IPS-18a (cell line): ENCODE measurements around the gene ACOX3.

Source experiments
- H3K27ac ChIP-seq: one replicate; pipeline ENCODE4 v1.5.1; 2013; ENCODE audit warnings: low read length
- H3K27me3 ChIP-seq: one replicate; pipeline ENCODE4 v1.6.1; 2013; ENCODE audit warnings: mild to moderate bottlenecking, low read length; ENCODE audit not compliant: control insufficient read depth, insufficient read depth
- H3K36me3 ChIP-seq: one replicate; pipeline ENCODE4 v1.6.1; 2013; ENCODE audit warnings: low read depth, low read length; ENCODE audit not compliant: control insufficient read depth
- H3K4me1 ChIP-seq: one replicate; pipeline ENCODE4 v1.6.1; 2013; ENCODE audit warnings: low read depth, low read length; ENCODE audit not compliant: control insufficient read depth
- H3K4me3 ChIP-seq: one replicate; pipeline ENCODE4 v1.5.1; 2013; ENCODE audit warnings: low read length
- H3K9ac ChIP-seq: one replicate; pipeline ENCODE4 v1.6.1; 2013; ENCODE audit warnings: mild to moderate bottlenecking, low read length, moderate library complexity
- H3K9me3 ChIP-seq: one replicate; pipeline ENCODE4 v1.6.1; 2013; ENCODE audit warnings: low read depth, low read length; ENCODE audit not compliant: control insufficient read depth

The ACOX3 gene

DNA sequence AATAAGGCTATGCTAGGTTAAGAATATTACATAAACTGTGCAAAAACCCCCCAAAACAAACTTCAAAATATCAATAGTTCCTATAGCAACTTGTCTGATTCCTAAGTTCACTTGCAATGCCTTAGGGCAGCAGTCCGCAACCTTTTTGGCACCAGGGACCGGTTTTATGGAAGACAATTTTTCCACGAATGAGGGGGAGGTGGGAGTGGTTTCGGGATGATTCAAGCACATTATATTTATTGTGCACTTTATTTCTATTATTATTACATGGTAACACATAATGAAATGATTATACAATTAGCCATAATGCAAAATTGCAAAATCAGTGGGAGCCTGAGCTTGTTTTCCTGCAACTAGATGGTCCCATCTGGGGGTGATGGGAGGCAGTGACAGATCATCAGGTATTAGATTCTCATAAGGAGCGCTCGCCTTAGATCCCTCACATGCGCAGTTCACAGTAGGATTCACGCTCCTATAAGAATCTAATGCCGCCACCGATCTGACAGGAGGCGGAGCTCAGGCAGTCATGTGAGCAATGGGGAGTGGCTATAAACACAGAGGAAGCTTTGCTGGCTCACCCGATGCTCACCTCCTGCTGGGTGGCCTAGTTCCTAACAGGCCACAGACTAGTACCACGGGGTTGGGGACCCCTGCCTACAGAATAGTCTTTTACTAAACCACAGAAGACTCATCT lies 39.7 kb downstream of the ACOX3 start:
- no peaks in the 10 kb centered on the region for H3K9me3 ChIP-seq
- no peaks in the 10 kb centered on the region for H3K27me3 ChIP-seq
- H3K4me1 ChIP-seq, result peaks cover 9% of the 10 kb centered on the region
- no peak overlapping the region for H3K4me3 ChIP-seq
- H3K9ac ChIP-seq, result no peak overlapping the region
- H3K36me3 ChIP-seq, result no peaks in the 10 kb centered on the region
- H3K27ac ChIP-seq, result no peak overlapping the region

- Histone ChIP-seq H3K27ac (no peak overlapping the region), H3K4me3 (no peak overlapping the region)
Observed at GRCh38 chr4:8399298-8399697, 41.2 kb downstream of the ACOX3 start.

GRCh38 chr4:8398347-8398746 lies 42.2 kb downstream of the ACOX3 start:
- no peaks in the 10 kb centered on the region for H3K27me3 ChIP-seq
- no peaks in the 10 kb centered on the region for H3K36me3 ChIP-seq
- no peak overlapping the region for H3K9ac ChIP-seq
- H3K4me1 ChIP-seq, result peaks cover 9% of the 10 kb centered on the region
- H3K4me3 ChIP-seq, result no peak overlapping the region
- H3K27ac ChIP-seq, result no peak overlapping the region
- no peaks in the 10 kb centered on the region for H3K9me3 ChIP-seq

More at GRCh38 chr4:8399298-8399697, 41.2 kb downstream of the ACOX3 start:
- Histone ChIP-seq H3K4me1 (peaks cover 9% of the 10 kb centered on the region), H3K27me3 (no peaks in the 10 kb centered on the region), H3K9me3 (no peaks in the 10 kb centered on the region), H3K36me3 (no peaks in the 10 kb centered on the region), H3K9ac (no peak overlapping the region)

GRCh38 chr4:8396762-8397406 lies 43.6 kb downstream of the ACOX3 start:
- no peak overlapping the region for H3K9ac ChIP-seq

GRCh38 chr4:8395504-8396296 lies 44.8 kb downstream of the ACOX3 start:
- no peaks in the 10 kb centered on the region for H3K27me3 ChIP-seq
- H3K4me3 ChIP-seq, result no peak overlapping the region
- no peaks in the 10 kb centered on the region for H3K9me3 ChIP-seq
- H3K36me3 ChIP-seq, result no peaks in the 10 kb centered on the region
- no peak overlapping the region for H3K27ac ChIP-seq
- H3K9ac ChIP-seq, result no peak overlapping the region
- peaks cover 9% of the 10 kb centered on the region for H3K4me1 ChIP-seq

More at GRCh38 chr4:8396762-8397406, 43.6 kb downstream of the ACOX3 start:
- Histone ChIP-seq H3K9me3 (no peaks in the 10 kb centered on the region), H3K36me3 (no peaks in the 10 kb centered on the region), H3K4me1 (peaks cover 9% of the 10 kb centered on the region), H3K4me3 (no peak overlapping the region), H3K27me3 (no peaks in the 10 kb centered on the region), H3K27ac (no peak overlapping the region)

GRCh38 chr4:8394806-8395205 lies 45.7 kb downstream of the ACOX3 start:
- H3K27ac ChIP-seq, result no peak overlapping the region
- H3K4me3 ChIP-seq, result no peak overlapping the region
- no peak overlapping the region for H3K9ac ChIP-seq
- H3K9me3 ChIP-seq, result no peaks in the 10 kb centered on the region
- no peaks in the 10 kb centered on the region for H3K27me3 ChIP-seq
- no peaks in the 10 kb centered on the region for H3K36me3 ChIP-seq
- H3K4me1 ChIP-seq, result peaks cover 9% of the 10 kb centered on the region

GRCh38 chr4:8394061-8394519 lies 46.4 kb downstream of the ACOX3 start:
- no peaks in the 10 kb centered on the region for H3K36me3 ChIP-seq
- H3K4me3 ChIP-seq, result no peak overlapping the region
- H3K9ac ChIP-seq, result no peak overlapping the region
- no peaks in the 10 kb centered on the region for H3K27me3 ChIP-seq
- H3K27ac ChIP-seq, result no peak overlapping the region
- peaks cover 9% of the 10 kb centered on the region for H3K4me1 ChIP-seq
- H3K9me3 ChIP-seq, result no peaks in the 10 kb centered on the region

DNA sequence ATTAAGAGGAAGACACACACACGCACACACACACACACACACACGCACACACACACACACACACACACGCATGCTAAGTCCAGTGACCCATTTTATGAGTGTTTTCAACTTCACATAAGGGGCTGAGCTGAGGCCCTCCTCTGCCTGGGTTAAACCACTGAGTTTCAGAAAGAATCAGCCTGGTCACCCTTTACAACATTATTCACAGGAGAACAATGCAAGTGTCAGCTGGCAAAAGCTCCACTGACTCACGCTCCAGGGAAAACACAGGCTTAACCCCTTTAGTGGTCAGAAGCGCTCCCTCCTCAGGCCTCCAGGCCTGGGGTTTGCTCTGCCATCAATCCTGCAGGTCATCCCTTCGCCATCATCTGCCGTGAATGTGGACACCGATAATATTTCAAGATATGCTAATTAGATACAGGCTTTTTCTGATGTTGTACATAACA lies 46.9 kb downstream of the ACOX3 start:
- H3K27ac ChIP-seq, result no peak overlapping the region
- no peak overlapping the region for H3K4me3 ChIP-seq
- H3K36me3 ChIP-seq, result no peaks in the 10 kb centered on the region
- H3K9ac ChIP-seq, result no peak overlapping the region
- no peaks in the 10 kb centered on the region for H3K27me3 ChIP-seq
- H3K4me1 ChIP-seq, result peaks cover 9% of the 10 kb centered on the region
- no peaks in the 10 kb centered on the region for H3K9me3 ChIP-seq

DNA sequence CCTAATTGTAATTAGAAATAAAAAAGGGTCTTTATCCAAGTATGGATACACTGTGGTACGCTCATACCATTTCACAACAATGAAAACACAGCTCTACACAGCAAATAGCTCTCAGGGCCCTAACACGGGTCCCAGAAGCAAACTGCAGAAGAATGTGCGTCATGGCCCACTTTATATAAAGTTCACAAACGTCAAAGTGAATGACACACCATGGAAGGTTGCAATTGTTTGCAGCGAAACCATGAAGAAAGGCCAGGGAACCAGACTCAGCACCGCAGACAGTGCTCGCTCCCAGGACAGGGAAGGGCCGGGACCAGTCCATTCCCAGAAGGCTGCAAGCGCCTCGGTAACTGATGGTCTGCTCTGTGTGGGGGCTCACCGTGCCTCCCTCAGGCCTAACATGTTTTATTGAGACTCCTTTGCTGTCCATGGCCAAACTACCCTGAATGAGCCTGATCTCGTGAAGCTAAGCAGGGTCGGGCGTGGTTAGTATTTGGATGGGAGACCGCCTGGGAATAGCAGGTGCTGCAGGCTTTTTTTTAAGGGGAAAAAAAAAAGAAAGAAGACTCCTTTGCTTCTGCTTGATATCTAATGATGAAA lies 47.8 kb downstream of the ACOX3 start:
- H3K36me3 ChIP-seq, result no peaks in the 10 kb centered on the region
- peaks cover 9% of the 10 kb centered on the region for H3K4me1 ChIP-seq
- no peak overlapping the region for H3K9ac ChIP-seq
- no peaks in the 10 kb centered on the region for H3K27me3 ChIP-seq
- H3K27ac ChIP-seq, result no peak overlapping the region
- no peaks in the 10 kb centered on the region for H3K9me3 ChIP-seq
- no peak overlapping the region for H3K4me3 ChIP-seq

- Histone ChIP-seq H3K27ac (no peak overlapping the region), H3K27me3 (no peaks in the 10 kb centered on the region), H3K4me1 (peaks cover 5% of the 10 kb centered on the region), H3K36me3 (no peaks in the 10 kb centered on the region), H3K4me3 (no peak overlapping the region), H3K9me3 (no peaks in the 10 kb centered on the region), H3K9ac (no peak overlapping the region)
Observed at GRCh38 chr4:8391972-8392371, 48.6 kb downstream of the ACOX3 start.

DNA sequence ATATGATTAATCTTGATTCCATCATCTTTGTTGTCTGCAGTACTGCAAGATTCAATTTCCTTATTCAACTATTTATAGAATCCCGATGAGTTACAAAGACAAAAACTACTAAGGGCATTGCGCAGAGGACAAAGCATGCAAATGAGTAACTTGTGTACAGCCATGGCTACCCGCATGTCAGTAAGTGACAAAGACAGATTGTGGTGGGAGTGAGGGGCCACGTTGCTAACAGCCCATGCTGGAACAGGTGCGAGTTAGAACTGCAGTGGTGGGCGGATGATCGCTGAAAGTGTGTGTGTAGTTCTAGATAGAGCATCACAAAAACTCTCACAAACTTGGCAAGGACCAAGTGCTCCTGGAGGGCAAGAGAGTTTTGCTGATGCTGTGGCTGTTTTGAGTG lies 49.5 kb downstream of the ACOX3 start:
- no peaks in the 10 kb centered on the region for H3K36me3 ChIP-seq
- no peaks in the 10 kb centered on the region for H3K4me1 ChIP-seq
- no peak overlapping the region for H3K27ac ChIP-seq
- no peak overlapping the region for H3K9ac ChIP-seq
- H3K4me3 ChIP-seq, result no peak overlapping the region
- H3K27me3 ChIP-seq, result no peaks in the 10 kb centered on the region
- no peaks in the 10 kb centered on the region for H3K9me3 ChIP-seq
